HG03571 (cell line): ENCODE results near the gene RER1.

ENCODE experiments used
- ATAC-seq: cut with Tn5 transposase; IDR thresholded peaks from one replicate; pipeline ENCODE4 v1.9.1; 2021; ENCODE audit not compliant: unreplicated experiment

The RER1 gene, protein sequence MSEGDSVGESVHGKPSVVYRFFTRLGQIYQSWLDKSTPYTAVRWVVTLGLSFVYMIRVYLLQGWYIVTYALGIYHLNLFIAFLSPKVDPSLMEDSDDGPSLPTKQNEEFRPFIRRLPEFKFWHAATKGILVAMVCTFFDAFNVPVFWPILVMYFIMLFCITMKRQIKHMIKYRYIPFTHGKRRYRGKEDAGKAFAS

DNA sequence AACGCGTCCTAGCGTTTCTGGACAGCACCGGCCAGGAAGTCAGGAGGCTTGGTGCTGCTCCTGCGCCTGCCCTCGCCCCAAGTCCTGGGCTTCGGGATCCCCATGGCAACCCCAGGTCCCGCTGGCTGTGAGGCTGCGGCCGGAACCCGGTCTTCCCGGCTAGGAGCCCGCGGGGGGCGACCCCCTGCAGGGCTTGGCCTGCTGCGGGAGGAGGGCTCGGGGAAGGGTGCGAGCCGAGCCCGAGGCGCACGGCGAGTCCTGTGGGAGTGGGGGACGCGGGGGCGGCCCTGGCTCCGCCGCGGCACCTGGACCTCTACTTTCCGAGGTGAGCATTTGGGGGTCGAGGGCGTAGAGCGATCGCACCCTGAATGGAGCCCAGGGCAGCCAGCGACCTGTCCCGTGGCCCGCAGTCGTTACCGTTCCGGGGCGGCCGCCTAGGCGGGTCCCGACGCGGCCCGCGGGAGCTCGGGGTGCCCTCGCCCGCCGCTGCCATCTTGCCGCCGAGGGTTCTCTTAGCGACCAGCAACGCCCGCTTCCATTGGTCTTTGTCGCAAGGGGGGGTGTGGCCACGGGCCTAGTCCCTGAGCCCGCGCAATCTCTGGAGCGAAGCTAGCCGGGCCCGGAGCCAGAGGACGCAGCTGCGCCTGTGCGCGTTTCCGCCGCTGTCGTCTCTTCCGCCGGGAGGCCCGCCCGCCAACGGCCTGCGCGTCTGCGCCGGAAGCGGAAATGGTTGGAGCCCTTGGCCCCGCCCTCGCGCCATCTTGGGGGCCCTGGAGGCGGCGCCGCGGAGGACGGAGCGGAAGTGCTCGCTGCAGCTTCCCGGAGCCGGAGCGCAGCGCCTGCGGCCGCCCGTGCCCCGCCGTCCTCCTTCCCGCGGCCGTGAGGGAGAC lies at the start of gene RER1, which contains the start of gene MORN1:
RER1 (plus strand) TSS at position 801 of the 890 bp plus-strand sequence. CDS start 3,950 bp downstream, outside the sequence.
MORN1 (minus strand) TSS at position 514 of the 890 bp plus-strand sequence; CDS start at position 493, 21 bp downstream.
- peak; percentile 87 for ATAC-seq

- no peak for ATAC-seq
Observed at GRCh38 chr1:2342384-2343022, 49.1 kb upstream of the RER1 start.

- no peak for ATAC-seq
Observed at GRCh38 chr1:2343023-2343935, 48.4 kb upstream of the RER1 start.

DNA sequence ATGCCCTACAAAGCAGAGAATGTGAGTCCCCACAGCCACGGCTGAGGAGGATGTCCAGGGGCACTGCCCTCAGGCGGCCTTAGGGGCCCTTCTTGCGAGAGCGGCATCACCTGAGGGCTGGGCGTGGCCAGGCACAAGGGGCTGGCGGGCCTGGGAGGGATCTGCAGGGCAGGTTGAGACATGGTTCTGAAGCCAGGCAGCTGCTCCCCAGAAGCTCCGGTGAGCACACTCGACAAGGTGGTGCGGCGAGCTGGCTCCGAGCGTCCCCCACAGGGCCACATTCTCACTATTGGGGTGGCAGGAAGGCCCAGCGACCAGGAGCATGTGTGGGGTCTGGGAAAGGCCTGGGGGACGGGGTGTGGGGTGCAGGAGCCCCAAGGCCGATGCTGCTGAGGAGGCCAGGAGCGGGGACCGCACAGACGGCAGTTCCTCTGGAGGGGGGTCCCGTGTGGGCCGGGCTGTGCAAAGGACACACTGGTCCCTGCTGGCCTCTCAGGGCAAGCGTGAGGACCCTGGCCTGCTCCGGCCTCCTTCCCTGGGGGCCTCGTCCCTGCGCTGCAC lies 47.4 kb upstream of the RER1 start:
- ATAC-seq, result no peak

DNA sequence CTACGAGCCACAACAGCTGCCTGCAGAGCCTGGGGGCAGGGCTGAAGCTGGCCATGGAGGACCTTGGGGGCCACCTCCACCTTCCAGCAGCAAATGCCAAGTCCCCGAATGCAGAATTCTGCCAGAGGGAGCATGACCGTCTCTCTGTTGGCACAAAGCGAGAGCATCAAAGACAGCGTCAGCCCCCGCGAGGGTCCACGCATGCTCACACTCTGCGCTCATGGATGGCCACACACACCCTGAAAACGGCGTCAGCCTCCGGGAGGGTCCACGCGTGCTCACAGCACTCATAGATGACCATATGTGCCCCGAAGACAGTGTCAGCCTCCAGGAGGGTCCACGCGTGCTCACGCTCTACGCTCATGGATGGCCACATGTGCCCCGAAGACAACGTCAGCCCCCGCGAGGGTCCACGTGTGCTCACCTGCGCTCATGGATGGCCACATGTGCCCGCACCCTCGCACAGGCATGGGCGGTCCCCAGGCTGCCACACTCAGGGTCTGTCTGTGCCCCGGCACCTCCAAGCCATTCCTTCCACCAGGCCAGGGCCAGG lies 46.8 kb upstream of the RER1 start:
- no peak for ATAC-seq

DNA sequence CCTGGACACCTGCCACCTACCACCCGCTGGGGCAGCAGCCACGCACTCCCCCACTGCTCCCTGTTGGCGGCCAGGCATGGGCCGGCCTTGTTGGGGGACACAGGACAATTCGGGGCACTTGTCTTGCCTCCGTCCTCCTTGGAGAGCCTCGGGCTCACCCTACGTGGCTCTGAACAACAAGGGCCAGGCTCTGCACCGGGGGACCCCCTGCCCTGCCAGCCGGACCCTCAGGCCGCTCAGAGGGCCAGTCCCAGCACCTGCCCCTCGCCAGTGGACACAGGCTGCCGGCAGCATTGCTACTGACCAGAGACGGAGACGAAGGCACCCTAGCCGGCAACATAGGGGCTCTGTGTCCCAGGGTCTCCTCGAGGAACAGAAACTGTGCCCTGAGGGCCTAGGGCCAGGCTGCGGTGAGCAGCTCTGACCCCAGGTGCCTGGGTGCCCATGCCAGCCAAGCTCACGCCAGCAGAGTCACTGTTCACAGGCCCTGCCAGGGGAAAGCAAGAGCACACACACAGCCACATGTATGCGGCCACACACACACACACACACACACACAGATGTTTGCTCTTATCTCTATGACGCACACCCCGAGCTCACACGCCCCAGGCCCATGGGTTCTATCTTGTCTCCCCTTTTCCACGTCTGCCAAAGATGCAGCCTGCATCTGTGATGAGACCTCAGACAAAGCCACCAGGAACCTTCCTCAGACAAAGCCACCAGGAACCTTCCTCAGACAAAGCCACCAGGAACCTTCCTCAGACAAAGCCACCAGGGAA lies 46.2 kb upstream of the RER1 start:
- ATAC-seq, result no peak

DNA sequence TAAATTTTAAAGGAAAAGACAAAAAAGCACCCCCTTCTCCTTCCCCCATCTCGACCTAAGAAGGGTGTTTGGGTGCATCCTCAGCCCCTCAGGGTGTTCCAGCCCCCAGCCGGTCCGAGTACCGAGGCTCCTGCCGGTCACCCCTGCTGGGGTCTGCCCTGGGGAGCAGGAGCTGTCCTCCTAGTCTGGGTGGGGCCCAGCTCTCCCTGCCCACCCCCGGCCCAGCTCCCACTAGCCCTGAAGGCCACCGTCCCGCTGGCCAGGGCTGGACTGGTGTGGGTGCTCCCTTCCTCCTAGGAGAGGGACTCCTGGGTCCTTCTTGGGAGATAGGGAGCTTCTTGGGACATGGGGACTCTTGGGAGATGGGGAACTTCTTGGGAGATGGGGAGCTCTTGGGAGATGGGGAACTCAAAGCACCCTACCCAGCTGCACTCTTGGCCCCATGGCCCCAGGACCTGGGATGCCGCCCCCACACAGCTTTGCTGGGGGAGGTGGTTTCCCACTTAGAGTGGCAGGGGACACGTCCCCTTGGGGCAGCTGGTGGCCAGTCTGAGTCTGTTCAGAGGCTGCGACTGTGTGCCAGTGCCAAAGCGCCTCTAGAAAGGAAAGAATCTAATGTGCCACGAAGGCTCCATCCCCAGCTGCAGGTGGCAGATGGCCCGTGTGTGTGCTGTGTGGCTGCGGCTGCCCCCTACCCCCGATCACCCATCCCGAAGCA lies 44.8 kb upstream of the RER1 start:
- no peak for ATAC-seq

- ATAC-seq, result no peak
Observed at GRCh38 chr1:2347409-2347785, 44.2 kb upstream of the RER1 start.

DNA sequence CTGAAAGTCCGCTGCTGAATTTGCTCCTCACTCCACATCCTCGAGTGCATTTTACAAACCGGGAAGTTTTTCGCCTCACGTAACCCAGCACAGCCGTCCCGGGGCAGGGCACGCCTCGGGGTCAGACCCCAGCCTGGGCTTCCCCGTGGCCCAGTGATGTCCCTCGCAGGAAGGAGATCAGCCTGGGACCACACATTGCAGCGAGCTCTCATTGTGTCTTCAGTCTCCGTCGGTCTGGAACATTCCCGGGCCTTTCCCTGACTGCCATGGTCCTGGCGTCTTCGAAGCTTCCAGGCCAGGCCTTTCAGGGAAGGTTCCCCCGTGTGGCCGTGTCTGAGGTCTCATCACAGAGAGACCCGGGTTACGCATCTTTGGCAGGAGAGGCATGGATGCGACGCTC lies 43.7 kb upstream of the RER1 start:
- no peak for ATAC-seq

- no peak for ATAC-seq
Observed at GRCh38 chr1:2348346-2349325, 43.0 kb upstream of the RER1 start.

DNA sequence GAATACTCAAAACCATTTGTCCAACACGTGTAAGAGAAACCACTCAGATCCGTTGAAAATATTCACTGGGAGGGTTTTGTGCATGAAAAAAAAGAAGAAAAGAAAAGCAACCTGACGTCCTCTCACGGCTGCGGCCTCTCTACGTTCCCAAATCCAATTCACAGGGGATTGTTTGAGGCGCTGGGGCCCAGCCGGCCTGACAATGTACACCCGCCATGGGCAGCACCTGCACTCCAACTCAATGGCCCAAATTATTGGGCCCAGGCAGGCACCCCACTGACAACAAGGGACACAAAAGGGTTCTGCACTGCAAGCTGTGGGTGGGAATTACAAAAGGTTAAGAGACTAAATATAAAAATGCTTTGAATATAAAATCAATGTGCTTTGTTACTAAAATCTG lies 41.8 kb upstream of the RER1 start:
- ATAC-seq, result no peak

DNA sequence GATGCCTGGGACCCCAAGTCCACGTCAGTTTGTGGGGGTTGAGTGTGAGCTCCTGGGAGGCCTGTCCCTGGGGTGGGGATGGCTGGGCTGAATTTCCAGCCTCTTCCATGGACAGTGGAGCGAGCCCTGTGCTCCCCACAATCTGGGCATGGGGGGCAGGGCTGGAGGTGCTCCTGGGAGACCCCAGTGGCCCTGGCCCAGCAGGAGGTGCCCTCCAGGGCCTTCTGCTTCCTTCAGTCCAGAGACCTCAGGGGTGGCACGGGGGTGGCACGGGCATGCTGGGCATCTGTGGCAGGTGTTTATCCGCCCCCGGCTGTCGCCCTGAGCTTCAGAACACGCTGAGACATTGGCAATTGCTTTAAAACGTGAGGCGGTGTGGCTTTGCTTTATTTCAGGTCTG lies 41.1 kb upstream of the RER1 start:
- no peak for ATAC-seq

DNA sequence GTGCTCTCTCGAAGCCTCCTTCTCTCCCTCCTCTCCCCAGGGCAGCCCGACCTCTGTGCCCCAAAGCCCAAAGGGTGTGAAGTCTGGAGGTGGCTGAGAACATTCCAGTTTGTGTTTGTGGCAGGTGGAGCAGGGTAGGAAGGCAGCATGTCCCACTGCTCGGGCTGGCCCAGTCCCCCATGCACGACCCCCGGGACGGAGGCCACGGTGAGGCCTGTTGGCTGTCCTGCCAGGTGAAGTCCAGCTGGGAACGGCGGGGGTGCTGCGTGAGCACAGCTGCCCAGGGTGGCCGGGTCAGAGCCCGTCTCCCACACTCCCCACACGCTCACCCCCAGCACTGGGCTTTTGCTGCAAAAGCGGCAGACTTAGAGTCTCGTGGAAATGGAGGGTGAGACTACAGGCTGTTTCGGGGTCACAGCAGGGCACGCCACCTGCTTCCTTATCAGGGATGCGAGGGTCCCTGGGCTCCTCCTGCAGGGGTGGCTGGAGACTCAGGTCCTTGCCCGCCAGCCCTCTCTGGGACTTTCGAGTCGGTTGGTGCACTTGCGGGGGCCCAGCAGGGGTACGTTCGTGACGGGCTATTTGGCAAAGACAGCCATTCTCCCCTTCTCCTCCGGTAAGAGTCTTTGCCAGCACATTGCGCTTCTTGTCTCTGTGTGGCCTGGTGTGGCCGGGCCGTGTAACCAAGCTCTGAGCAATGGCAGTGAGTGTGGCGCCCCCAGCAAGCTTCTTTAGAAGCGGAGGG lies 40.6 kb upstream of the RER1 start:
- ATAC-seq, result no peak

GRCh38 chr1:2351723-2352122 lies 39.9 kb upstream of the RER1 start:
- no peak for ATAC-seq

GRCh38 chr1:2352341-2352896 lies 39.2 kb upstream of the RER1 start:
- ATAC-seq, result no peak

- no peak for ATAC-seq
Observed at GRCh38 chr1:2352897-2353550, 38.6 kb upstream of the RER1 start.
